Anterior cingulate cortex (tissue), 58 donors: ENCODE results near the gene PDE4C.
"Not testable (repeated sequence)": the region's sequence is repeated elsewhere in the genome, so short reads cannot be mapped to it uniquely, and the experiment has no call there.

Experiments
- DNase-seq, 58 donors: peaks; one replicate each; lab custom pipeline; 2025; lab: John Stamatoyannopoulos, UW

PDE4C gene

DNA sequence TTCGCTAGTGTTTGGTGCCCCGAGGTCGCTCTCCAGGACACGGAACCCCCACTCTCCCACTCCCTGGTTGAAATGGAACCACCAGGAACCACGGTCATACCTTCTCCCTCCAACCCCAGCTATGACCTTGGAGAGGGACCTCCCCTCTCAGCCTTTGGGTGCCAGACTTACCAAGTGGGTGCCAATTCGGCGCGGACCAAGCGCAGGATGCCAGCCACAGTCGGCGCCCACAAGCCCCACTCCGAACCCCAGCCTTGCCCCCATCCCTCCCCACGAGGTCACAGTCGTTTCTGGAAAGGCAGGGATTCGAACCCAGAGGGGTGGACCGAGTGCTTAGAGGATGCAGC lies 910 bp downstream of the PDE4C start:
- DNase-seq, result no peak

DNA sequence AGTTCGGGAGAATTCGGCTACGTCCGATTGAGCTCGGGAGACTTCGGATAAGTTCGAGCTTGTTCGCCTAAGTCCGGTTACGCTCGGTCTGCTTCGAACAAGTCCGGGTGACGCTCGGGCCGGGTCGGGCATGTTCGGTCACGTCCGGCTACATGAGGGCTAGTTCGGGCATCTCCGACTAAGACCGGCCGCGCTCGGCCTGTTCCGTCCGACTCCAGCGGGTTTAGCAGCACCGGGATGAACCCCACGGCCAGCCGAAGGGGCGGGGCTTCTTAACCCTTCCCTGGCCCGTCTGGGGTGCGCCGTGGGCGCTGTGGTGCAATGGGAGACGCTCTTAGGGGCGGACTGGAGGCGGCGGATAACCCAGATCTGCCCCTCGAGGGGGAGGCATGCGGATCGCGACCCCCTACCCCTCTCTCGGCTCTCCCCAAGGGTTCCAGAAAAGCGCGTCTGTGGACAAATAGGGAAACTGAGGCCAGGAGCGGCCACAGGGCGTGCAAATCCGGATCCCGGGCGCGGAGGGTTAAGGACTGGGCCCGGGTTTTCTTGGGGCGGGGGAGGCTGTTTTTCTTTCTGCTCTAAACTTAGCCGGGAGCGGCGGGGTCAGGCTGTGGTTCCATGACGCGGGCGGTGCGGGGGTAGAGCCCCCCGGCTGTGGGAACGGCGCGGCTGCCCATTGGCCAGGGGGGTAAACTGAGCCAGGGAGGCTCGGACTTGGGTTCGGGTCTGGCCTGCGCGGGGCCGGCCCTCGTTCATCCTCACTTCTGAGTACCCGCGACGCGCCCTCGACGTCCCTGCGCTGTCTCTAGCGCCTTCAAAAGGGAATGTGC lies 1.5 kb downstream of the PDE4C start:
- DNase-seq, result peak; percentile 22 to 94 (median 86)

DNA sequence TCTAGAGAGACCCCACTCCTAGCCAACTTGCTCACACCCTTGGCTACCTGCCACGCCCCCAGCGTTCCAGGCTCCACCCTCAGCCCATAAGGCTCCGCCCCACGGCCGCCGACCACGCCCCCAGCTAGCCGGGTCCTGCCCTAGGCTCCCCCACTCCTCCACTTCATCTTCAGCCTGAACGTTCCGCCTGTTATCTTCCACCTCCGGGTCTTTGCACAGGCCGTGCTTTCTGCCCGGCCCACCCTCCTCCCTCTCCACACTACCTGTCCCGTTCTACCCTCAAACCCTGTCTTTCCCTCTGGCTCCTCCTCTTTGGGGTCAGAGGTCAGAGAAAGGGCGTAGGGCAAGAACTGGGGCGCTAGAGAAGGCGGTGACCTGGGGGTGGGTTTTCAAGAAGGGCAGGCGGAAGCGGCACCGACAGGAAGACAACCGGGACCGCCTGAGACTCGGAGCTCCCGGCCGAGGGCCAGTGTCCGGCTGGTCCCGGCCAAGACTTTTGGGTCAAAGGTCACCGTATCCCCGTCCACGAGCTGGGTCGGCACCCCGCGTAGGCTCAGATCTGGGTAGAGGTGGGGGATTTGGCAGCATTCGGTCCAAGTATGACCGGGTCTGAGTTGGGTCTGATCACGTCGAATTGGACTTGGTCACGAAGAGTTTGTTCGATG lies 2.2 kb downstream of the PDE4C start:
- DNase-seq, result peak in 11 of 58 donors; percentile 12 to 75 (median 46)

DNA sequence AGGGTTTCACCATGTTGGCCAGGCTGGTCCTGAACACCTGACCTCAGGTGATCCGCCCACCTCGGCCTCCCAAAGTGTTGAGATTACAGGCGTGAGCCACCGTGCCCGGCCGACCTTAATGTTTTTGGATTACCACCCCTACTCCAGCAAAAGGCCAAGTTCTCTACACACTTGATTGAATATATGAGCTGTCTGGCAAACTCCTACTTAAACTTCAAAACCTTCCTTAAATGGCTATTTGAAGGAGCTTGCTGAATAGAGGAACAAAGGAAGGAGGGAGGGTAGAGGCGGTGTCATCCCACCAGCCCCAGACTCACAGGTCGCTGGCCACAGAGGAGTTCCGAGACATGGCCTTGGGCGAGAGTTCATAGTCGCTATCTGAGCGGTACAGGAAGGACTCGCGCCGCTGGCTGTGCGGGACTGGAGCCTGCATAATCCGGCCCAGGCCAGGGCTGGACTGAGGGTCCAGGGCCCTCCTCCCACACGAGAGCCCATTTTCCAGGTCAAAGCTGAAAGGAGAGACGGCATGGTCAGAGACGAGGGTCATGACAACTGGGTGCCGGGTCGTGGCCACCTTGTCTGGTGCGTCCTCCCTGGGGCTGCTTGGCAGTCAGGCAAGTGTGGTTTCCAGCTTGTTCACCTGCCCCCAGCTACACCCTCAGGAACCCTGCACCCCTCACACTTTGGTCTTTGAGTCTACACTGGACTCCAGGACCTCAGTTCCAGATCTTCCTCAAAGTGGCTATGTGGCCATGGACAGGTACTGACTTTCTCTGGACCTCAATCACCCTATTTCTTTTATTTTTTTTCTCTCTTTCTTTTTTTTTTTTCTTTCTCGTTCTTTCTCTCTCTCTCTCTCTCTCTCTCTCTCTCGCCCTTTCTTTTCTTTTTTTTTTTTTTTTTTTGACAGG lies 4.2 kb downstream of the PDE4C start:
- no peak for DNase-seq

DNA sequence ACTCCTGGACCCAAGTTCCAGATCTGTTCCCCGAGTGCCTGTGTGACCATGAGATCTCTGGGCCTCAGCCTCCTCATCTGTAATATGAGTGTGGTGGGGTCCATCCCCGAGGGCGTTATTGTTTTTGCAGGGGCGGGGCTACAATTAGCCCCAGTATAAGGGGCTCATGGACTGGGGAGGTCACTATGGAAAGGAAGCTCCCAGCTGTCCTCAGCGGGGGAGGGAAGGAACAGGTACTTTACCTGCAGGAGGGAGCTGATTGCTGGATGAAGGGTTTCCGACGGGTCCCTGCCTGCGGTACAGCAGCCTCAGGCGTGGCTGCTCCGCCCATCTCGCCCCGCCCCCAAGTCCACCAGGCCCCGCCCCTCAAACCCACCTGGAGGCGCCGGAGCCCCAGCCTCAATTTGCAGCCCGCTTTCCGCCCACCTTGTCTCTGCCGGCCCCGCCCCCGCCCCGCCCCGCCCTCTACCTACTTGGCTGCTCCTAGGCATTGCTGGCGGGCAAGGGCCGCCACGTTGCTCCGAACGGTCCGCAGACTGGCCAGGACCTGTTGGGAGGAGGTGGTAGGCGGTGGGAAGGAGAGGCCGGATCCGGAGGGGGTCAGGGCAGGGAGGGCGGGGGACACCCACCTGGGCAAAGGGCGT lies 5.5 kb downstream of the PDE4C start:
- peak in 1 of 58 donors; percentile 3 for DNase-seq

DNA sequence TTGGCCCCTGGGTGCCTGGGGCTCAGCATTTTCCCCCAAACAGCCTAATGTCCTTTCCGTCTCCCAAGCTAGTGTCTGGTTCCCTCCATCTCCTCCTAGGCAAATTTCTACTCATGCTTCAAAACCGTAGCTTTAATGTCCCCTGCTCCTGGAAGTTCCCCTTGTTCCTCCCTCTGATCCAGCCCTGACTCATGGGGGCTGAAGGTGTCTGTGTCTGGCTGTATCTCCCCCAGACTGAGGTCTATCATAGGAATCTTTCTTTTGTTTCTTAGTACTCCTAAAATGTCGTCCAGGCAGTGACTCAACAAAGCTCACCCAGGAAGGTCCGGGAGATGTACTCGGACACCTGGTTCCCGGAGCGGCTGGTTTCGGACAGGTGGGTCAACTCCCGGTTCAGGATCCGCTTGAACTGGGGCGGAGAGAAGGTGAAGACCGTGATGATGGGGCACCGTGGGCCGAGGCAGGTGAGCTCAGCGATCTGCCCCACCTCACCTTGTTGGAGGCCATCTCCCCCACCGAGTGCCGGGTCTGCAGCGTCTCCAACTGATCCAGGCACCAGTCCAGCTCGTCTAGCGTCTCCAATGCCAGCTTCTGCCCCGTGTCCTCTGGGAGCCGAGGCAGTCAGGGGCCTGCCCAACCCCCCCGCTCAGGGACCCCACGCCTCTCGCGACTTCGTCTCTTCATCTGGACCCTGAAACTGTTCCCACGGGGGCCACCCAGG lies 6.2 kb downstream of the PDE4C start:
- no peak for DNase-seq

DNA sequence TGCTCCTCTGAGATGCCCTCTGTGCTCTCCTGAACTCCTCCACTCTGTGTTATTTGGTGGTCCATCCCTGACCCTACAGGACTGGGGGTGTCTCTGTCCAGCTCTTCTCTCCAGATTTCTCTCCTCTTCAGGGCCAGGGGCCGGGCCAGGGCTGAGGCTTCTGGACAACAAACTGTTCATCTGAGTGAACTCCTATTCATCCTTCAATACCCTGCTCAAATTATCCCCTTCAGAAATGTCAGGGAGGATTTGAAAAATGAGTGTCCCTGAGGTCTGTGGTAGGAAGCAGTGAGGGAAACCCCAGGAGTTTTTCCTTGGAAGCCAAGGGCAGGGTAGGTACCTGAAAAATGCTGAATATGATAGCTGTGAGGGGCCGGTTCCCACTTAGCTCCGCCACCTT lies 7.6 kb downstream of the PDE4C start:
- no peak for DNase-seq

DNA sequence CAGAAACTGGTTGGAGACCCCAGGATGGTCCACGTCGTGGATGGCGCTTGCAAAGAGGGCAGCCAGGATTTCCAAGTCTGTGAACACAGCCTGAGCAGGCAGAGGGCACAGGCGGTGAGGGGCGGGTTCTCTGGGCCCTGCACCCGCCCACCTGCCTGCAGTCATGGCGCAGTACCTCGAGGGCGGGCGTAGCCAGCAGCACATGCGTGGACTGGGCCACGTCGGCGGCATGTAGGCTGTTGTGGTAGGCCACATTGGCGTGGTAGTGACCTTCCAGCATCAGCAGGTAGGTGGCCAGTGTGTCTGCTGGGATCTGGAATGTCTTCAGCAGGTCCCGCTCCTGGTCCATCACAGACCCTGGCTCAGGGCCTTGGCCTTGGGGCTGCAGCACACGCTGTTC lies 8.1 kb downstream of the PDE4C start:
- DNase-seq, result no peak

DNA sequence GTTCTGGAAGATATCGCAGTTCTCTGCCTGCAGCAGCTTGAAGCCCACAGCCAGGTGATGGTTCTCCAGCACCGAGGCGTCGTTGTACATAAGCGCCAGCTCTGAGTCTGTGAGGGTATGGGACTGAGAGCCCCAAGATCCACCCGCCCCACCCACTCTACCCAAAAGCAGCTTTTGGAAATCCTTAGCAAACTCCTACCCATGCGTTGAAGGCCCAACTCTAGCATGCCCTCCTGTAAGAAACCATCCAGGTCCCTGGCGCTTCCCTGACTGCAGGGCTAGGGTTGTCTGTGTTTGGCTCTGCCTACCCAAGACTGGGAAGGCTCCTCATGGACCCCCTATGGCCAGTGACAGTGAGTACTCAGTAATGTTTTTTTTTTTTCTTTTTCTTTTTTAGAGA lies 9.4 kb downstream of the PDE4C start:
- no peak for DNase-seq

DNA sequence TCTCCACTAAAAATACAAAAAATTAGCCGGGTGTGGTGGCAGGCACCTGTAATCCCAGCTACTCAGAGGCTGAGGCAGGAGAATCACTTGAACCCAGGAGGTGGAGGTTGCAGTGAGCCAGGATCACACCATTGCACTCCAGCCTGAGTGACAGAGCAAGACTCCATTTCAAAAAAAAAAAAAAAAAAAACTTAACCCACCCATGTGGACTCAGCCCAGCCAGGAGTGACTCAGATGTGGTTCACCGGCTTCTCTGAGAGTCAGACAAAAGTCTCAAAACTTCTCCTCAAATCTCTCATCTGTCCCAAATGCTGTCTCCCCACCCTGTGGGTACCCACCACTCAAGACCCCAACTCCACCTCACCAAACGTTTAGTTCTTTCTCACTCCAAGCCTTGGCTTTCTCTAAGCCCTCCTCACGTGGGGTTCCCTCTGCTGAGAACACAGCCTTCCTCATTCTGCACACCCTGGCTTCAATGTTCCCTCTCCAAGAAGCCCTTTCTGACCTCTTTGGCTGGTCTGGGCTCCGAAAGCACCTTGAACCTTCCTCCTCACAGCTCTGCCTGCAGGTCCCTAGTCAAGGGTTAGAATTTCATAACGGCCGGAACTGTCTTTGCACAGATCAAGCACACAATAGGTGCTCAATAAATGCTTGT lies 11.3 kb downstream of the PDE4C start:
- DNase-seq, result no peak

DNA sequence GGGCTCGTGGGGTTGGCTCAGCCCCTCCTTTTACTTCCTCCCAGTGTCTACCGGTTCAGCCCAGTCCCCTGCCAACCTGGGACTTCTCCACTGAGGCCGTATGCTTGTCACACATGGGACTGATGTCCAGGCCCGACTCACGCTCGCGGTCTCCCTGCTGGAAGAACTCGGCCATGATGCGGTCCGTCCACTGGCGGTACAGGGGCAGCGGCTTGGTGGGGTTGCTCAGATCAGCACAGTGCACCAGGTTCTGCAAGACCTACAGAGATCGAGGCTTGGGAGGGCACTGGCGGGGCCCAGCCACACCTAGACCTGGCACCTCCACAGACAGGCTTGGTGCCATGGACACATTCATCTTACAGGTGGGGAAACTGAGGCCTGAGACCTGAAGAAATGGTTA lies 14.6 kb downstream of the PDE4C start:
- DNase-seq, result no peak

DNA sequence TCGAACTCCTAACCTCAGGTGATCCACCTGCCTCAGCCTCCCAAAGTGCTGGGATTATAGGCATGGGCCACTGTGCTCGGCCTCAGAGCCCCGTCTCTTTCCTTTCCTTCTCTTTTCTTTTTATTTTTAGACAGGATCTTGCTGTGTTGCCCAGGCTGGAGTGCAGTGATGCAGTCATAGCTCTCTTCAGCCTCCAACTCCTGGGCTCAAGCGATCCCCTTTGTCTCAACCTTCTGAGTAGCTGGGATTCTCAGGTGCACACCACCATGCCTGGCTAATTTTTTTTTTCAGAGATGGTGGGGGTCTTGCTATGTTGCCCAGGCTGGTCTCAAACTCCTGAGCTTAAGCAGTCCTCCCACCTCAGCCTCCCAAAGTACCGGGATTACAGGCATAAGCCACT lies 16.3 kb downstream of the PDE4C start:
- not testable (repeated sequence) for DNase-seq

DNA sequence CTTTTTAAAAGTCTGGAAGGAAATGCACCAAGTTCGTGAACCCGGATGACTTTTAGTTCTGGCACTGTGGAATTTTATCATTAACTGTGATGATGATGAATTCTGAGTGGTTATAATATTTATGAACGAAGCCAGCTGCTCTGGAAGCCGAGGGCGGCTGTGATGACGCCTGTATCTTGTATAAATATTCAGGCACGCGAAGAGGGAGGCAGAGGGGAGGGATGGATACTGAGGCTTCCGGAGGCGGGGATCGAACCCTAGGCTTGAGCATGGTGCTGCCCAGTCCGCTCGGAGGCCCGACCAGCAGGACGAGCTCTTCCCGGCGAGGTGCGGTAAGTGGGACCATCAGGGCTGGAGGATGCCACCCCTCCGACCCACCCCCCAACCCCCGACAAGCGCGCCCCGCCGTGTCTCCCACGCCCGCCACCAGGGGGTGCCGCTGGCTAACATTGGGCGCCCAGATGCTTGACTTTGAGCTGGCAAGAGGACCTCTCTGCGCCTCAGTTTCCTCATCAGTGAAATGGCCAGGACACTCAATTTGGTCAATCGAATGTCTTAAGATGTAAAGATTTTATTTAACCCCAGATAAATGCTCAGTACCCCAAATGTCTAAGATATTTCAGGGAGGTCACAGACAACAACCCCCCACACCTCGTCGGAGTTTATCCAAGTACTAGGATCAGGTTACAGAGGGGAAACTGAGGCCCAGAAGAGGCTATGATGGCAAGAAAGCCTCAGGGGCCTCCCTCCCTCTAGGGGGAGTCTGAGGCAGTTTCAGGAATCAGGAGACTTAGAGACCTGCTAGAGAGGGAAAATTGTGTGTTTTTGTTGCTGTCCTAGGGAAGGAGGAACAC lies 17.9 kb downstream of the PDE4C start:
- peak in 3 of 58 donors; percentile 8 to 47 (median 38) for DNase-seq

DNA sequence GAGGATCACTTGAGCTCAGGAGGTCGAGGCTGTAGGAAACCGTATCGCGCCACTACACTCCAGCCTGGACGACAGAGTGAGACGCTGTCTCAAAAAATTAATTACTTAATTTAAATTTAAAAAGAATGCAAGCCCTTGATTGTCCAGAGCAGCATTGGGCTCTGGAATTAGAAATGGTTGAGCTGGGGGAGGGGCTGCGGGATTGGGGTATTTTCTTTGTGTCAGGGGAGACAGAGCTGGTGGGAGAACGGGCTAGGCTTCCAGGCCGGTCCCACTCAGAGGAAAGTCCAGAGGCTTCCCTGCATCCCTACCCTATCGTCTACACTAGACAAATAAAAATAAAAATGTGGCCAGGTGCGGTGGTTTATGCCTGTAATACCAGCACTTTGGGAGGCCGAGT lies 20.2 kb downstream of the PDE4C start:
- no peak for DNase-seq

DNA sequence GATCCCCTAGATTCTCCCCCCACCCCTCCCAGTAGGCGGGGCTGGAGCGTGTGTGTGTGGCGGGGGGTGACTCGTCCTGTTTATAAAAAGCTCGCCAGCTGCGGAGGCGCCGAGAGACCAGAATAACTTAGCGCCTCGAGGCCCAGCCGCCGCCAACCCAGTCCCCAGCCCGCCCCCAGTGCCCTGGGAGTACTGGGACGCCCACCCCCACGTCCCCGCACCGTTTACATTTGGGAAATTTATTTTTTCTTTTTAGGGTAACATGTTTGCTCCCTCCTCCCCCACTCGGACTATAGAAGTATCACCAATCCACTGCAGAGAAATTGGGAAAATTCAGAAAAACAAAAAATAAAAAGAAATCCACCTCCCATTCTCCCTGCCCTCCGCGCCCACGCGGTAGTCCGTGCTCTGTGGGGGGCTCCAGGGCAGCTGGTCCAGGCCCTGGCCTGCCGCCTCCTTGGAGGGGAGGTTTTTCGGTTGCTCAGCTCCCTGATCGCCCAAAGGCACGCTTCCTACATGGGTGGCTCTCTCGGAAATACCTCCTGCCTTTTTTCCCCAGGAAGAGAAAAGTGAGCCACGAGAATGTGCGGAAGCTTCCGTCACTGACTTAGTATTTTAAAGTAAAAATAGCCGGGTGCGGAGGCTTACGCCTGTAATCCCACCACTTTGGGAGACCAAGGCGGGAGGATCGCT lies 20.9 kb downstream of the PDE4C start:
- DNase-seq, result peak in 54 of 58 donors; percentile 37 to 83 (median 68)

DNA sequence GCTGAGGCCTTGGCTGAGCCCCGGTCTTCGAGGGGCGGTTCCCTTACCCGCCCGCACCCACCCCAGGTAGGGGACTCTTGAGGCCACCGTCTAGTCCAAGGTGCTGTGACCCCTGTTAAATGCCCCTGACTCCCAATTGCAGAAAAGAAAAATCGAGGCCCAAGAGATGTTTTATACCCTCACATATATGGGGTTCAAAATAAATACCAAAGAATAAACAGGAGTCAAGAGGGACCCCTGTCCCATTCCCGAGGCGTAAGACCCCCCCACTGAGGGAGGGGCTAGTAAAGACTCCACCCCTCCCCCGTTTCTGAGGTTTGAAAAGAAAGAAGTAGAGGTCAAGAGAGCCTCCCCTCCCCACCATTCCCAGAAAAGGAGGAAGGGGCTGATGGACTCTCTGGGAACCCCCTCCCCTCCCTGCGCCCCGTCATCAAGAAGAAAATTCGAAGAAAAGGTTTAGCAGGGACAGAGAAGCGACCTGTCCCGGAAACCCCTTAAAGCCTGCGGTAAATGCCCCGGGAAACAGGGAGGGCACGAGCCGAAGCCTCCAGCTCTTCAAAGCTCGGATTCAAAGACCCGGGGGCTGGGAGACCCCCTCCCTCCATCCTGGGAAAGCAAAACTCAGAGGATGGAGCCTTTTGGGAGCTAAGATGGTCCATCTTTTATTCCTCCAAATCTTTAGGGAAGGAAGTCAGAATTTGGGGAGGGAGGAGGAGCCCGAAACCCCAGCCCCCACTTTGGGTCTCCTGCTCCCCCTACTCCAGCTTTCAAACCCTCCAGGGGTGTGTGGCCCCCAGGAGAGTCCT lies 21.6 kb downstream of the PDE4C start:
- peak in 19 of 58 donors; percentile 43 to 81 (median 57) for DNase-seq

DNA sequence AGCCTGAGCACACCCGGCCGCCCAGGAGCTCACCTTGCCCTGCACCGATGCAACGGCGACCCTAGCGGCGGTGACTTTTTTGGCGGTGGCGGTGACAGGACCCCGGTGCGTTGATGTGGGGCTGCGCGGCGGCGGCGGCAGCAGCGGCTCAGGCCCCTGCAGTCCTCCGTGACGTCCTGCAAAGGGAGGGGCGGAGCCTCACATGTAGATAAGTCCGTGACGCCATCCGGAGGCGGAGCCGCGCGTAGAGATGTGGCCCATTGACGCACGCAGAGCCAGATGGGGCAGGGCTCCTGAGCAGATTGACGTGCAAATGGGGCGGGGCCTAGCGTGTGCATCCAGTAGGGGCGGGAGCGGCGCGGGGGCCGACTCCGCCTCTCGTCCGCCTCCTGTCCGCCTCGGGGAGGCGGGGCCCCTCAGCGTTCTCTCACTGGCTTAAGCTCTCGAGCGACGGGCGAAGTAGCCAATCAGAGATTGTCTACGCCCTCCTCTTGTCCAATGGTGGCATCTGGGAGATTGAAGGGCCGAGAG lies 22.3 kb downstream of the PDE4C start, which contains the start of gene RAB3A:
RAB3A (minus strand) TSS at position 180 of the 531 bp plus-strand sequence. CDS start 1,302 bp downstream, outside the sequence.
- DNase-seq, result peak; percentile 77 to 100 (median 100)
